H1 (cell line): ENCODE measurements around the gene FLVCR1. TPM values are rescaled to one million over a fixed set of nuclear protein-coding genes. Genes with fewer than 3 reads are reported as not detected.

Experiments used
- CTCF ChIA-PET: fragments of 300-600 bp; sonication (Branson Sonifier 250); formaldehyde crosslinking; loops from one replicate; lab custom pipeline; 2021; ENCODE audit not compliant: partially characterized antibody; lab: Charles Lee
- POLR2A ChIA-PET: fragments of 300-600 bp; sonication (Branson Sonifier 250); formaldehyde crosslinking; loops from one replicate; lab custom pipeline; 2021; ENCODE audit warnings: inconsistent platforms; ENCODE audit not compliant: partially characterized antibody; lab: Charles Lee
- DNase-seq, 2 experiments: peaks; one replicate each; pipeline versions ENCODE4 v3.0.0 to v3.0.0-alpha.2; 2010 to 2022; ENCODE audit warnings: low spot score in 2 of 2, low read depth in 1 of 2, mixed read lengths in 1 of 2
- FAIRE-seq: peaks from 2 replicates; lab custom pipeline; 2011; peaks lifted over from hg19 to GRCh38; lab: Jason Lieb, UNC
- H2AFZ ChIP-seq: 2 replicates; pipeline ENCODE4 v1.8.1; 2012; ENCODE audit warnings: low read length, inconsistent platforms
- H2AK5ac ChIP-seq: 2 replicates; pipeline ENCODE4 v1.6.1; 2013; ENCODE audit warnings: low read depth, low read length
- H2BK120ac ChIP-seq: replicated peaks from 2 replicates; pipeline ENCODE3; 2013; ENCODE audit warnings: low read depth, low read length, inconsistent platforms
- H2BK12ac ChIP-seq: 2 replicates; pipeline ENCODE4 v1.6.1; 2013; ENCODE audit warnings: low read depth, low read length
- H2BK15ac ChIP-seq: 2 replicates; pipeline ENCODE4 v1.6.1; 2013; ENCODE audit warnings: low read length
- H2BK20ac ChIP-seq: 2 replicates; pipeline ENCODE4 v1.6.1; 2013; ENCODE audit warnings: low read length
- H2BK5ac ChIP-seq: 2 replicates; pipeline ENCODE4 v1.6.1; 2013; ENCODE audit warnings: low read depth, low read length
- H3K14ac ChIP-seq: 2 replicates; pipeline ENCODE4 v1.6.1; 2013; ENCODE audit warnings: inconsistent platforms; ENCODE audit not compliant: insufficient read length
- H3K18ac ChIP-seq: 2 replicates; pipeline ENCODE4 v1.6.1; 2013; ENCODE audit warnings: low read length; ENCODE audit errors: extremely low read depth
- H3K23ac ChIP-seq: 2 replicates; pipeline ENCODE4 v1.6.1; 2013; ENCODE audit warnings: inconsistent platforms; ENCODE audit not compliant: insufficient read length
- H3K23me2 ChIP-seq: 2 replicates; pipeline ENCODE4 v1.6.1; 2013; ENCODE audit warnings: low read depth, low read length
- H3K27ac ChIP-seq: 2 replicates; pipeline ENCODE4 v1.6.1; 2011; ENCODE audit warnings: low read depth, low read length, inconsistent platforms
- H3K27me3 ChIP-seq, 4 experiments: replicated peaks in 1 of 4; 1 replicate in 1 of 4; 2 replicates in 3 of 4; pipeline versions ENCODE4 v1.6.1 to v1.8.1; 2011 to 2013; ENCODE audit warnings: low read length in 3 of 4, mild to moderate bottlenecking in 3 of 4, inconsistent platforms in 2 of 4, mixed read lengths in 2 of 4, moderate library complexity in 1 of 4; ENCODE audit not compliant: control insufficient read depth in 3 of 4, insufficient read depth in 3 of 4; ENCODE audit errors: extremely low read depth in 1 of 4
- H3K36me3 ChIP-seq, 4 experiments: 2 replicates each; pipeline versions ENCODE4 v1.6.1 to v1.8.1; 2011 to 2013; ENCODE audit warnings: mild to moderate bottlenecking in 4 of 4, low read length in 3 of 4, moderate library complexity in 2 of 4, control low read depth in 1 of 4, inconsistent platforms in 1 of 4; ENCODE audit not compliant: insufficient read depth in 4 of 4, control insufficient read depth in 2 of 4
- H3K4ac ChIP-seq: replicated peaks from 2 replicates; pipeline ENCODE3; 2013; ENCODE audit warnings: low read length, low read depth, mixed read lengths, inconsistent platforms; ENCODE audit not compliant: insufficient read length
- H3K4me1 ChIP-seq, 4 experiments: replicated peaks in 1 of 4; 1 replicate in 1 of 4; 2 replicates in 3 of 4; pipeline versions ENCODE4 v1.6.1 to v1.8.1; 2011 to 2013; ENCODE audit warnings: low read length in 3 of 4, inconsistent platforms in 2 of 4, mixed read lengths in 1 of 4; ENCODE audit not compliant: insufficient read depth in 4 of 4, control insufficient read depth in 3 of 4
- H3K4me2 ChIP-seq, 2 experiments: 2 replicates each; pipeline versions ENCODE4 v1.6.1 to v1.8.1; 2011 to 2013; ENCODE audit warnings: low read depth in 2 of 2, low read length in 2 of 2, control low read depth in 1 of 2, inconsistent platforms in 1 of 2, mild to moderate bottlenecking in 1 of 2; ENCODE audit not compliant: insufficient read depth in 1 of 2
- H3K4me3 ChIP-seq, 4 experiments: fragments of 200-600, 300-600 bp in 1 of 4; sonication (generic), shearing (Covaris generic), sonication (Bioruptor Twin) in 1 of 4; 2 replicates each; pipeline versions ENCODE4 v1.5.1 to v1.8.1; 2011 to 2016; ENCODE audit warnings: low read length in 4 of 4, low read depth in 3 of 4, control low read depth in 2 of 4, inconsistent platforms in 2 of 4, mild to moderate bottlenecking in 2 of 4, mixed read lengths in 1 of 4, moderate library complexity in 1 of 4; ENCODE audit not compliant: insufficient read depth in 2 of 4; ENCODE audit errors: extremely low read depth in 1 of 4
- H3K56ac ChIP-seq: replicated peaks from 2 replicates; pipeline ENCODE3; 2013; ENCODE audit warnings: low read depth, mild to moderate bottlenecking, mixed read lengths, low read length, inconsistent platforms; ENCODE audit not compliant: insufficient read length
- H3K79me1 ChIP-seq: 2 replicates; pipeline ENCODE4 v1.6.1; 2013; ENCODE audit warnings: low read depth, low read length, control low read depth
- H3K79me2 ChIP-seq, 2 experiments: 2 replicates each; pipeline versions ENCODE4 v1.6.1 to v1.8.1; 2012 to 2013; ENCODE audit warnings: low read length in 2 of 2, mild to moderate bottlenecking in 2 of 2, inconsistent platforms in 1 of 2; ENCODE audit not compliant: insufficient read depth in 2 of 2, control insufficient read depth in 1 of 2
- H3K9ac ChIP-seq, 4 experiments: replicated peaks in 1 of 4; 1 replicate in 1 of 4; 2 replicates in 3 of 4; pipeline versions ENCODE4 v1.6.1 to v1.8.1; 2011 to 2013; ENCODE audit warnings: low read depth in 3 of 4, low read length in 3 of 4, control low read depth in 2 of 4, mild to moderate bottlenecking in 2 of 4, moderate library complexity in 2 of 4, inconsistent platforms in 1 of 4; ENCODE audit errors: extremely low read depth in 1 of 4
- H3K9me3 ChIP-seq, 2 experiments: 2 replicates each; pipeline versions ENCODE4 v1.6.1 to v1.8.1; 2012 to 2013; ENCODE audit warnings: mild to moderate bottlenecking in 2 of 2, moderate library complexity in 2 of 2, control low read depth in 1 of 2, inconsistent platforms in 1 of 2, low read depth in 1 of 2, low read length in 1 of 2, mixed read lengths in 1 of 2; ENCODE audit not compliant: insufficient read depth in 2 of 2
- H4K20me1 ChIP-seq, 2 experiments: replicated peaks in 1 of 2; 2 replicates each; pipeline versions ENCODE3 to v1.8.1; 2011 to 2013; ENCODE audit warnings: inconsistent platforms in 2 of 2, low read length in 2 of 2, mild to moderate bottlenecking in 1 of 2; ENCODE audit not compliant: insufficient read depth in 2 of 2, control insufficient read depth in 1 of 2
- H4K5ac ChIP-seq: 2 replicates; pipeline ENCODE4 v1.6.1; 2013; ENCODE audit warnings: low read length, low read depth, mixed read lengths, inconsistent platforms; ENCODE audit not compliant: insufficient read length
- H4K8ac ChIP-seq: 2 replicates; pipeline ENCODE4 v1.8.0; 2013; ENCODE audit warnings: mild to moderate bottlenecking, moderate library complexity, low read length, inconsistent platforms; ENCODE audit not compliant: insufficient read depth; ENCODE audit errors: extremely low read depth
- H4K91ac ChIP-seq: replicated peaks from 2 replicates; pipeline ENCODE3; 2013; ENCODE audit warnings: low read length, mixed read lengths, inconsistent platforms; ENCODE audit not compliant: insufficient read length
- ASH2L ChIP-seq: fragments of 200-600, 300-600 bp; sonication (generic); IDR thresholded peaks from one replicate; pipeline ENCODE4 v1.7.1; 2017; ENCODE audit warnings: low read length
- GTF2F1 ChIP-seq: IDR thresholded peaks from 2 replicates; pipeline ENCODE4 v1.6.1; 2012; ENCODE audit warnings: low read depth, low read length, improper control_type of control experiment, borderline replicate concordance
- JUN ChIP-seq: IDR thresholded peaks from 2 replicates; pipeline ENCODE4 v1.6.1; 2011; ENCODE audit warnings: low read depth, mild to moderate bottlenecking, improper control_type of control experiment, low read length
- KDM5A ChIP-seq: fragments of 200-600 bp; IDR thresholded peaks from 2 replicates; pipeline ENCODE4 v1.7.1; 2012; ENCODE audit warnings: mild to moderate bottlenecking, low read length, inconsistent platforms, mixed read lengths
- MAFK ChIP-seq: IDR thresholded peaks from 2 replicates; pipeline ENCODE4 v1.6.1; 2012; ENCODE audit warnings: low read depth, mild to moderate bottlenecking, improper control_type of control experiment, low read length
- NRF1 ChIP-seq: IDR thresholded peaks from 2 replicates; pipeline ENCODE4 v1.6.1; 2011; ENCODE audit warnings: mild to moderate bottlenecking, low read depth, low read length, improper control_type of control experiment
- SIN3A ChIP-seq, 2 experiments: IDR thresholded peaks in 1 of 2; conservative IDR thresholded peaks in 1 of 2; 2 replicates each; pipeline ENCODE4 v1.6.1; 2011 to 2012; ENCODE audit warnings: low read length in 2 of 2, improper control_type of control experiment in 1 of 2, low read depth in 1 of 2, mild to moderate bottlenecking in 1 of 2
- SIRT6 ChIP-seq: IDR thresholded peaks from one replicate; pipeline ENCODE4 v1.7.1; 2012; ENCODE audit warnings: low read length, inconsistent platforms
- SIX5 ChIP-seq: IDR thresholded peaks from 2 replicates; pipeline ENCODE4 v1.6.1; 2011; ENCODE audit warnings: mild to moderate bottlenecking, low read depth, low read length
- TAF7 ChIP-seq: optimal IDR thresholded peaks from 2 replicates; pipeline ENCODE3; 2011; ENCODE audit warnings: low read depth, mild to moderate bottlenecking, inconsistent platforms, low read length, moderate library complexity, borderline replicate concordance
- WGBS, 2 experiments: shearing (Covaris generic) in 1 of 2; methylation state at CpG; one replicate each; pipeline versions ENCODE4 v1.1.6 to v1.1.7; 2013 to 2015; ENCODE audit warnings: low lambda C conversion rate in 2 of 2, mixed read lengths in 2 of 2, inconsistent platforms in 1 of 2, low coverage in 1 of 2, missing lambda C conversion rate in 1 of 2; ENCODE audit not compliant: insufficient replicate concordance in 2 of 2, insufficient coverage in 1 of 2, insufficient read length in 1 of 2; ENCODE audit errors: extremely low coverage in 1 of 2, missing lambda C conversion rate in 1 of 2; 5-methylcytosine and 5-hydroxymethylcytosine counted together
- polyA plus RNA-seq, 7 experiments: library from polyadenylated mRNA; depleted of rRNA in 3 of 7; stranded (reverse) in 5 of 7; unstranded in 2 of 7; fragments of >200 nt in 5 of 7; fragments of 200-250 nt in 2 of 7; gene quantifications; 1 replicate in 5 of 7; 2 replicates in 1 of 7; 4 replicates in 1 of 7; pipeline versions ENCODE4 v1.2.1 to v1.2.3, GENCODE V29; 2011 to 2013; ENCODE audit warnings: missing spikeins in 2 of 7, mixed read lengths in 2 of 7
- total RNA-seq: library from RNA; stranded (reverse); fragmentation: NEBNext Ultra II Directional; extraction: Animal tissue kit (Norgen Biotek cat#: 25700); gene quantifications from 2 replicates; pipeline ENCODE4 v1.2.1, GENCODE V29; 2021

The FLVCR1 gene
- total and polyA plus RNA-seq, 2 of the 8 experiments (the other 6 are each of a cell fraction or from before 2014, with no cell fraction given), result 31.8 to 75.7 TPM

- peak overlapping the region; percentile 71 to 85 for H3K4me2 ChIP-seq
- no peak overlapping the region; the same call in 1 of the 2 replicates for H4K8ac ChIP-seq
- H3K27me3 ChIP-seq, result no peaks in the 10 kb centered on the region
- peaks cover 0 to 20% (median 4%) of the 10 kb centered on the region in 4 experiments; a peak in 4 of 8 replicates for H3K36me3 ChIP-seq
- DNase-seq (peak in 1 of 2 experiments; percentile 44), FAIRE-seq (no peak)
- H2BK20ac ChIP-seq, result no peak overlapping the region
- TF ChIP-seq MAFK (no peak), GTF2F1 (no peak), SIRT6 (no peak), ASH2L (no peak), NRF1 (no peak), KDM5A (no peak), JUN (no peak), TAF7 (no peak), SIX5 (no peak), SIN3A (conservative IDR thresholded peaks at IDR 0.05 in 1 of 2, IDR thresholded peaks at IDR 0.05 in 1 of 2; ENCODE audit: low read depth in 1 of 2, low read length in 2 of 2) (no peak)
- no peak overlapping the region for H3K23ac ChIP-seq
- no peak overlapping the region for H3K56ac ChIP-seq
- no peak overlapping the region for H3K18ac ChIP-seq
- ChIA-PET CTCF (no interaction called here), POLR2A (interaction anchor here (1.1 to 4.2 kb wide), 7 partner anchors 15 to 110 kb away, joined by 3 to 27 read pairs (median 9); partner anchors contain the start of genes NSL1 and TATDN3)
- H2AK5ac ChIP-seq, result no peak overlapping the region
- H3K14ac ChIP-seq, result no peak overlapping the region
- H4K20me1 ChIP-seq, result peaks cover 4 to 17% of the 10 kb centered on the region in 2 experiments
- peak overlapping the region in 3 of 4 experiments; percentile 13 to 39 (median 34); a peak in 4 of 7 replicates for H3K9ac ChIP-seq
- no peaks in the 10 kb centered on the region for H3K9me3 ChIP-seq
- no peak overlapping the region for H3K27ac ChIP-seq
- no peak overlapping the region for H4K91ac ChIP-seq
- no peak overlapping the region for H2BK15ac ChIP-seq
- H3K4me1 ChIP-seq, result peaks cover 2 to 19% (median 6%) of the 10 kb centered on the region in 4 experiments
- H2BK5ac ChIP-seq, result no peak overlapping the region
- H2AFZ ChIP-seq, result no peak overlapping the region
- H2BK12ac ChIP-seq, result no peak overlapping the region; the same call in 1 of the 2 replicates
- H2BK120ac ChIP-seq, result no peak overlapping the region
- H3K4me3 ChIP-seq, result peak overlapping the region; percentile 74 to 96 (median 86); a peak in 7 of 8 replicates
- no peak overlapping the region for H4K5ac ChIP-seq
- 83% methylated on average over 16 of the region's 16 CpGs; no CpG with 5 or more reads in 1 of the 2 experiments for WGBS, 2 experiments
- peaks cover 9% of the 10 kb centered on the region; the same call in 1 of the 2 replicates for H3K79me1 ChIP-seq
- peaks cover 7% of the 10 kb centered on the region for H3K23me2 ChIP-seq
- H3K4ac ChIP-seq, result no peak overlapping the region
- H3K79me2 ChIP-seq, result peaks cover 33 to 48% of the 10 kb centered on the region in 2 experiments
Measured at GRCh38 chr1:212856755-212857154, 1.3 kb upstream of the FLVCR1 start.
